DMS114 treated with DMSO at 0.1 percent for 48 hours (cell line): ENCODE measurements around the gene RUFY4.

Experiments used
- DNase-seq: peaks from one replicate; lab custom pipeline; 2025; ENCODE audit not compliant: unreplicated experiment; lab: John Stamatoyannopoulos, UW

RUFY4 gene

GRCh38 chr2:218059289-218059688, 9.8 kb upstream of the RUFY4 start:
- no peak for DNase-seq

- no peak for DNase-seq
Measured at GRCh38 chr2:218060118-218060517, 8.9 kb upstream of the RUFY4 start.

GRCh38 chr2:218060950-218061660, 7.9 kb upstream of the RUFY4 start:
- DNase-seq = no peak

- no peak for DNase-seq
Measured at GRCh38 chr2:218063486-218063885, 5.6 kb upstream of the RUFY4 start.

- no peak for DNase-seq
Measured at GRCh38 chr2:218063896-218064295, 5.2 kb upstream of the RUFY4 start.

- DNase-seq = no peak
Measured at GRCh38 chr2:218065239-218066006, 3.6 kb upstream of the RUFY4 start.

- no peak for DNase-seq
Measured at GRCh38 chr2:218066926-218067515, 2.0 kb upstream of the RUFY4 start.

- no peak for DNase-seq
Measured at GRCh38 chr2:218067523-218067922, 1.5 kb upstream of the RUFY4 start.

- DNase-seq = no peak
Measured at GRCh38 chr2:218069606-218070300, 700 bp downstream of the RUFY4 start.

- no peak for DNase-seq
Measured at GRCh38 chr2:218070587-218070986, 1.5 kb downstream of the RUFY4 start.

- no peak for DNase-seq
Measured at GRCh38 chr2:218071218-218071937, 2.3 kb downstream of the RUFY4 start.

- no peak for DNase-seq
Measured at GRCh38 chr2:218072002-218072401, 2.9 kb downstream of the RUFY4 start.

- DNase-seq = no peak
Measured at GRCh38 chr2:218072478-218073024, 3.5 kb downstream of the RUFY4 start.

GRCh38 chr2:218073185-218073584, 4.1 kb downstream of the RUFY4 start:
- DNase-seq = no peak

- no peak for DNase-seq
Measured at GRCh38 chr2:218074031-218074430, 5.0 kb downstream of the RUFY4 start.

- DNase-seq = no peak
Measured at GRCh38 chr2:218075975-218076811, 7.1 kb downstream of the RUFY4 start.

GRCh38 chr2:218077464-218078216, 8.6 kb downstream of the RUFY4 start:
- DNase-seq = no peak

- DNase-seq = no peak
Measured at GRCh38 chr2:218079943-218080913, 11.2 kb downstream of the RUFY4 start.
